Tibial artery (tissue), 4 donors: ENCODE results near the gene RPS13.
"Not testable (repeated sequence)": the region's sequence is repeated elsewhere in the genome, so short reads cannot be mapped to it uniquely, and the experiment has no call there.

Experiments used
- DNase-seq, 2 donors: peaks; one replicate each; pipeline ENCODE4 v3.0.0-alpha.2; 2019
- H3K27ac ChIP-seq, 2 donors: fragments of 200-600 bp; sonication (generic) in 1 of 2; 1 replicate in 1 of 2; 2 replicates in 1 of 2; pipeline ENCODE4 v1.5.1; 2018 to 2019; ENCODE audit warnings: mild to moderate bottlenecking in 1 of 2
- H3K27me3 ChIP-seq, 2 donors: fragments of 200-600 bp; sonication (generic) in 1 of 2; one replicate each; pipeline versions ENCODE4 v1.5.1 to v1.6.0; 2016 to 2019
- H3K36me3 ChIP-seq, 3 donors: fragments of 200-600 bp; sonication (generic) in 2 of 3; one replicate each; pipeline ENCODE4 v1.5.1; 2016 to 2019; ENCODE audit warnings: mild to moderate bottlenecking in 2 of 3
- H3K4me1 ChIP-seq, 4 donors: fragments of 200-600 bp; sonication (generic) in 2 of 4; 1 replicate in 3 of 4; 2 replicates in 1 of 4; pipeline ENCODE4 v1.5.1; 2016 to 2019
- H3K4me3 ChIP-seq, 2 donors: fragments of 200-600 bp; sonication (generic) in 1 of 2; 1 replicate in 1 of 2; 2 replicates in 1 of 2; pipeline ENCODE4 v1.5.1; 2018 to 2019; ENCODE audit warnings: mild to moderate bottlenecking in 2 of 2
- H3K9me3 ChIP-seq, 3 donors: fragments of 200-600 bp; sonication (generic) in 1 of 3; one replicate each; pipeline ENCODE4 v1.5.1; 2016 to 2019
- intact Hi-C: fragments of 100-400 bp; cut with DNase I; formaldehyde crosslinking; loops from one replicate; pipeline ENCODE4 v1.15.0; 2023; ENCODE audit warnings: low total_unique reads
- TF ChIP-seq, protein P1 (sequence below), 2 experiments: fragments of 200-600 bp in 1 of 2; fragments of 450-650 bp in 1 of 2; IDR thresholded peaks; one replicate each; pipeline ENCODE4 v1.5.1; 2017 to 2019; ENCODE audit warnings: antibody characterized with exemption in 2 of 2, mild to moderate bottlenecking in 1 of 2, moderate library complexity in 1 of 2

RPS13 gene

DNA sequence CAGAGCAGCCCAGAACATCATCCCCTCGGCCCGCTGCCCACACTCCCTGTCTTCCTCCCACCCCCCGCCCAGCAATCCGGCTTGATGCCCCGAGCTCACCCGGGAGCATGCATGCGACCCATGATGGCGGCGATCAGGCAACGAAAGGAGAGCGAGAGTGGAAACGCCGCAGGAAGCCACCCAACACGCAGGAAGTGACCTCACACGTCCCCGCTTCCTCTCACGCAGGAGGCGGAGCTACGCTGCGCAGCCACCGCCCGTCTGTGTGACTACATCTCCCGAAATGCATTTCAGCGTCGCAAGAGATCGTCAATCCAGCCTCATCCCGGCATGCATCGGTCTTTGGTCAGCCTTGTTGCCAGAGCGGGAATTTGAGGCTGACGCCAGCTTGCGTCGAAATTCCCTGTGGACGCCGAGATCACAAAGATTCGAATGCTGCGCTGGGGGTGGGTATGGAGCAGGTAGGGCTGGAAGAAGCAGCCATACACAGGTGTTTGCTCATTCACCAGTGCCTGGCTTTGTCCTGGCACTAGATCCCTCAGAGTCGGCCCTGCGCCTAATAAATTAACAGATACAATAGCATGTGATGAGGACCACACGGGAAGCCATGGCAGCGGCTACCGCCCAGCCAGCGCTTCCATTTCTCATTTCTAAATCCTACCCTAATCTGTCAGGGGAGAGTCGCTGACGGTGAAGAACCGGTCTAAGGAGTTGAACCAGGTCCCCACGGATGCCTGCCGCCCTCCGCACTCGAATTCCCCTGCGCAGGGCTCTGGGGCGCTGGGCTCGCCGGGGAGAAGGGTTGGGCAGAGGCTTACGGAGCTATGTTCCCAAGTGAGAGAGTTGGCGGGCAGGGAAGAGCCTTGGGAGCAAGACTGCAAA is at the start of gene RPS13:
TSS of gene RPS13 (minus strand) at position 148 of the 882 bp plus-strand sequence. CDS start at position 122, 26 bp downstream.
- H3K27ac ChIP-seq, result peak within 1 kb of the TSS; percentile 91 to 96
- H3K9me3 ChIP-seq, result no peaks in the 10 kb centered on the region
- DNase-seq, result peak; percentile 96 to 99
- H3K4me1 ChIP-seq, result peaks cover 0 to 33% (median 24%) of the 10 kb centered on the region in 4 donors
- H3K27me3 ChIP-seq, result no peaks in the 10 kb centered on the region
- H3K4me3 ChIP-seq, result peak within 1 kb of the TSS; percentile 88 to 99
- peaks cover 17 to 37% (median 29%) of the 10 kb centered on the region in 3 donors for H3K36me3 ChIP-seq
- intact Hi-C loops, result loop anchor here (10.0 kb wide), 1 partner anchor 63 kb away; the partner anchor contains the start of gene PLEKHA7
- TF ChIP-seq, protein P1, sequence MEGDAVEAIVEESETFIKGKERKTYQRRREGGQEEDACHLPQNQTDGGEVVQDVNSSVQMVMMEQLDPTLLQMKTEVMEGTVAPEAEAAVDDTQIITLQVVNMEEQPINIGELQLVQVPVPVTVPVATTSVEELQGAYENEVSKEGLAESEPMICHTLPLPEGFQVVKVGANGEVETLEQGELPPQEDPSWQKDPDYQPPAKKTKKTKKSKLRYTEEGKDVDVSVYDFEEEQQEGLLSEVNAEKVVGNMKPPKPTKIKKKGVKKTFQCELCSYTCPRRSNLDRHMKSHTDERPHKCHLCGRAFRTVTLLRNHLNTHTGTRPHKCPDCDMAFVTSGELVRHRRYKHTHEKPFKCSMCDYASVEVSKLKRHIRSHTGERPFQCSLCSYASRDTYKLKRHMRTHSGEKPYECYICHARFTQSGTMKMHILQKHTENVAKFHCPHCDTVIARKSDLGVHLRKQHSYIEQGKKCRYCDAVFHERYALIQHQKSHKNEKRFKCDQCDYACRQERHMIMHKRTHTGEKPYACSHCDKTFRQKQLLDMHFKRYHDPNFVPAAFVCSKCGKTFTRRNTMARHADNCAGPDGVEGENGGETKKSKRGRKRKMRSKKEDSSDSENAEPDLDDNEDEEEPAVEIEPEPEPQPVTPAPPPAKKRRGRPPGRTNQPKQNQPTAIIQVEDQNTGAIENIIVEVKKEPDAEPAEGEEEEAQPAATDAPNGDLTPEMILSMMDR (IDR thresholded peaks at IDR 0.05), result no peak

GRCh38 chr11:17121981-17122380 is 44.5 kb upstream of the RPS13 start:
- Histone ChIP-seq H3K4me3 (no peak overlapping the region), H3K27me3 (no peaks in the 10 kb centered on the region), H3K27ac (no peak overlapping the region), H3K4me1 (no peaks in the 10 kb centered on the region), H3K36me3 (peaks cover 22 to 50% (median 48%) of the 10 kb centered on the region in 3 donors), H3K9me3 (no peaks in the 10 kb centered on the region)
- TF ChIP-seq, protein P1 (IDR thresholded peaks at IDR 0.05), result no peak
- intact Hi-C loops, result no loop called here
- no peak for DNase-seq

DNA sequence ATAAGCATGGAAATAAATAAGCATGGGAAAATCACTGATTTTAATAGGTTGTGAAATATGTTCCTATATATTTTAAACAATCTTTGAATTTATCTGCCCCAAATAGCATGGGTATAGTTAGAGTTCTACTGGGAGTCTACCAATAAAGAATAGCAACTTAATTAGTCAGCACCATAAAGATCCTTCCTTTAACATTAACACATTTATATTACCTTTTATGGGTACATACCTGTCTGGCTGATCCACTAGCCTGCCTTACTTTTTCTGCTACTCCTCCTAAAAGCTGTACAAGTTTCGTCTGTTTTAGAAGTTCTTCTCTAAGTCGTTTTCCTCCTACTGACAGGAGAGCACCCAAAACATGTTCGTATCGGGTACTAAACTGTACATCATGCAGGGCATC is 39.8 kb upstream of the RPS13 start:
- Histone ChIP-seq H3K27ac (no peak overlapping the region), H3K4me3 (no peak overlapping the region), H3K36me3 (peaks cover 35 to 79% (median 50%) of the 10 kb centered on the region in 3 donors), H3K27me3 (no peaks in the 10 kb centered on the region), H3K9me3 (no peaks in the 10 kb centered on the region), H3K4me1 (no peaks in the 10 kb centered on the region)
- TF ChIP-seq, protein P1 (IDR thresholded peaks at IDR 0.05), result no peak
- intact Hi-C loops, result no loop called here
- no peak for DNase-seq

DNA sequence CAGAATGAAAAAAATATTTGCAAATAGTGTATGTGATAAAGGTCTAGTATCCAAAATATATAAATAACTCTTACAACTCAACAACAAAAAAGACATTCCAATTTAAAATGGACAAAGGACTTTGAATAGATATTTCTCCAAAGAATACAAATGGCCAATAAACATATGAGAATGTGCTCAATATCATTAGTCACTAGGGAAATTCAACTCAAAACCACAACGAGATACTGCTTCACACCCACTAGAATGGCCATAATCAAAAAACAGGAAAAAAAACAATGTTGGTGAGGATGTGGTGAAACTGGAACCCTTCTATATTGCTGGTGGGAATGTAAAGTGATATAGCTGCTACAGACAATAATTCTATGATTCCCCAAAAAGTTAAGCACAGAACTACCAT is 38.6 kb upstream of the RPS13 start:
- no peak overlapping the region for H3K4me3 ChIP-seq
- no peaks in the 10 kb centered on the region for H3K9me3 ChIP-seq
- H3K27me3 ChIP-seq, result no peaks in the 10 kb centered on the region
- TF ChIP-seq, protein P1 (IDR thresholded peaks at IDR 0.05), result no peak
- intact Hi-C loops, result no loop called here
- H3K4me1 ChIP-seq, result no peaks in the 10 kb centered on the region
- peaks cover 43 to 88% (median 49%) of the 10 kb centered on the region in 3 donors for H3K36me3 ChIP-seq
- DNase-seq, result no peak
- no peak overlapping the region for H3K27ac ChIP-seq

- H3K9me3 ChIP-seq, H3K27ac ChIP-seq, H3K4me1 ChIP-seq, H3K27me3 ChIP-seq, DNase-seq, intact Hi-C loops, H3K4me3 ChIP-seq: not testable (repeated sequence)
- H3K36me3 ChIP-seq, result peaks cover 72 to 92% (median 76%) of the 10 kb centered on the region in 3 donors
These were observed 30.3 kb upstream of the RPS13 start for GRCh38 chr11:17107745-17108144.

GRCh38 chr11:17105404-17106040 is 28.1 kb upstream of the RPS13 start:
- H3K27me3 ChIP-seq, H3K4me3 ChIP-seq, H3K4me1 ChIP-seq, DNase-seq, H3K9me3 ChIP-seq, H3K27ac ChIP-seq, intact Hi-C loops: not testable (repeated sequence)
- peaks cover 65 to 87% (median 84%) of the 10 kb centered on the region in 3 donors for H3K36me3 ChIP-seq
